Loucy (cell line): ENCODE measurements around the gene MT4.

Experiments used
- H2AFZ ChIP-seq: fragments of 200-600 bp; sonication (generic); 2 replicates; pipeline ENCODE4 v1.6.0; 2016; ENCODE audit warnings: antibody characterized with exemption, mild to moderate bottlenecking, low read length, moderate library complexity
- H3F3A ChIP-seq: fragments of 200-600 bp; 2 replicates; pipeline ENCODE4 v1.6.0; 2016; ENCODE audit warnings: antibody characterized with exemption, low read depth, mild to moderate bottlenecking
- H3K27me3 ChIP-seq: fragments of 200-600 bp; sonication (generic); 2 replicates; pipeline ENCODE4 v1.6.1; 2014; ENCODE audit warnings: low read length, mild to moderate bottlenecking; ENCODE audit not compliant: insufficient read depth, poor library complexity, severe bottlenecking
- H3K36me3 ChIP-seq: fragments of 200-600 bp; sonication (generic); 2 replicates; pipeline ENCODE4 v1.6.1; 2016; ENCODE audit warnings: low read length; ENCODE audit not compliant: insufficient read depth
- H3K4me1 ChIP-seq: fragments of 200-600 bp; sonication (generic); 2 replicates; pipeline ENCODE4 v1.5.1; 2014; ENCODE audit warnings: low read length, mild to moderate bottlenecking; ENCODE audit not compliant: insufficient read depth, poor library complexity, severe bottlenecking
- H3K4me2 ChIP-seq: fragments of 200-600 bp; sonication (generic); 2 replicates; pipeline ENCODE4 v1.6.0; 2014; ENCODE audit warnings: antibody characterized with exemption, low read length, low read depth, mild to moderate bottlenecking; ENCODE audit not compliant: poor library complexity, severe bottlenecking
- H3K4me3 ChIP-seq: fragments of 200-600 bp; sonication (generic); 2 replicates; pipeline ENCODE4 v1.5.1; 2014; ENCODE audit warnings: low read length, mild to moderate bottlenecking, mixed read lengths; ENCODE audit not compliant: poor library complexity, severe bottlenecking
- H3K79me2 ChIP-seq: fragments of 200-600 bp; sonication (generic); 2 replicates; pipeline ENCODE4 v1.6.1; 2014; ENCODE audit warnings: low read length; ENCODE audit not compliant: insufficient read depth
- H3K9ac ChIP-seq: fragments of 200-600 bp; sonication (generic); 2 replicates; pipeline ENCODE4 v1.6.0; 2014; ENCODE audit warnings: mild to moderate bottlenecking, low read depth, low read length, moderate library complexity; ENCODE audit not compliant: poor library complexity, severe bottlenecking
- H3K9me2 ChIP-seq: fragments of 200-600 bp; sonication (generic); replicated peaks from 2 replicates; pipeline ENCODE4 v1.6.1; 2016; ENCODE audit warnings: low read depth, low read length, mixed read lengths
- H3K9me3 ChIP-seq: fragments of 200-600 bp; sonication (generic); 2 replicates; pipeline ENCODE4 v1.6.1; 2014; ENCODE audit warnings: mild to moderate bottlenecking, antibody characterized with exemption, low read length, low read depth; ENCODE audit not compliant: insufficient read depth
- H4K20me1 ChIP-seq: fragments of 200-600 bp; sonication (generic); 2 replicates; pipeline ENCODE4 v1.6.0; 2014; ENCODE audit warnings: antibody characterized with exemption, low read length, mild to moderate bottlenecking; ENCODE audit not compliant: insufficient read depth, poor library complexity, severe bottlenecking
- CTCF ChIP-seq: fragments of 200-600 bp; sonication (generic); conservative IDR thresholded peaks from 2 replicates; pipeline ENCODE4 v1.5.1; 2014; ENCODE audit warnings: mild to moderate bottlenecking, antibody characterized with exemption, low read length
- EZH2phosphoT487 ChIP-seq: fragments of 200-600 bp; IDR thresholded peaks from 2 replicates; pipeline ENCODE4 v1.6.1; 2018; ENCODE audit warnings: antibody characterized with exemption, mild to moderate bottlenecking, moderate library complexity, borderline replicate concordance

Gene MT4

DNA sequence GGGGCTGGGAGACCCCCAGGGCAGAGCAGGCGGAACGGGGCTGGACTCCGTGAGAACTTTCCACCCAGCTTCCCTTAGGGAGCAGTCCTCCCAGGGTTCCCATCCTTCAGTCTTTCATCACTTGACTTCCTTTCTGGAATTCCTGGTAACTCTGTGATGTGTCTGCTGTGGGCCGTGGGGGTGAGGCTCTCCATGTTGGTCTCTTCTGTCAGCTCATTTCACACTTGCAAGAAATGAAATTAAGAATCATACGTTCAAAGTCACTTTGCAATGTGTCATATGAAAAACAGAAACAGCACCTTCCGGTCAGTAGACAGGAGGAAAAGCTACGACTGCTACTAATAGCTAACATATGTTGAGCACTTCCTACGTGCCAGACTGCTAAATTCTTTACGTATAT lies 39.6 kb upstream of the MT4 start:
- Histone ChIP-seq H3K9ac (no peak overlapping the region), H3K4me2 (no peak overlapping the region), H3K4me1 (peaks cover 4% of the 10 kb centered on the region), H3K9me3 (no peaks in the 10 kb centered on the region), H3K36me3 (no peaks in the 10 kb centered on the region), H2AFZ (no peak overlapping the region), H3K4me3 (no peak overlapping the region), H3K9me2 (no peaks in the 10 kb centered on the region), H3K27me3 (no peaks in the 10 kb centered on the region), H3K79me2 (no peaks in the 10 kb centered on the region), H3F3A (no peaks in the 10 kb centered on the region), H4K20me1 (no peaks in the 10 kb centered on the region)
- TF ChIP-seq CTCF (no peak), EZH2phosphoT487 (no peak)

DNA sequence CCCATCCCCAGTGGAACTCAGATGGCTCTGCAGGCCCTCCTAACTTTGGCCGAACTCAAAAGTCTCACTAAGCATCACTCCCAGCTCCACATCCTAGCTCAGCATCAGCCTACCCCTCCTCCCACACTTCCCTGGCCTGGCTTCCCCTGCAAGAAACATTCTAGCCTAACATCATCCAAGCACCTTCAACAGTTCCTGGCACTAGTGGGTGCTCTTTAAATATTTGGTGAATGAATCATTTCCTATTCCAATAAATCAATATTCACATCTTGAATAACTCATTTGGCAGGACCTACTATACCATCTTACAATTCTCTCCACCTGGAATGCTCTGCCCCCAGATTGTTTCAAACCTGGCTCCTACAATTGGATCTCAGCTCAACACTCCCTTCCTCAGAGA lies 34.0 kb upstream of the MT4 start:
- no peaks in the 10 kb centered on the region for H3K27me3 ChIP-seq
- H2AFZ ChIP-seq = no peak overlapping the region
- no peak overlapping the region for H3K9ac ChIP-seq
- H4K20me1 ChIP-seq = no peaks in the 10 kb centered on the region
- no peak overlapping the region for H3K4me3 ChIP-seq
- no peaks in the 10 kb centered on the region for H3K9me3 ChIP-seq
- no peaks in the 10 kb centered on the region for H3K9me2 ChIP-seq
- H3K36me3 ChIP-seq = no peaks in the 10 kb centered on the region
- no peak for TF ChIP-seq CTCF
- no peak for TF ChIP-seq EZH2phosphoT487
- no peaks in the 10 kb centered on the region for H3K4me1 ChIP-seq
- H3F3A ChIP-seq = no peaks in the 10 kb centered on the region
- no peaks in the 10 kb centered on the region for H3K79me2 ChIP-seq
- H3K4me2 ChIP-seq = no peak overlapping the region

DNA sequence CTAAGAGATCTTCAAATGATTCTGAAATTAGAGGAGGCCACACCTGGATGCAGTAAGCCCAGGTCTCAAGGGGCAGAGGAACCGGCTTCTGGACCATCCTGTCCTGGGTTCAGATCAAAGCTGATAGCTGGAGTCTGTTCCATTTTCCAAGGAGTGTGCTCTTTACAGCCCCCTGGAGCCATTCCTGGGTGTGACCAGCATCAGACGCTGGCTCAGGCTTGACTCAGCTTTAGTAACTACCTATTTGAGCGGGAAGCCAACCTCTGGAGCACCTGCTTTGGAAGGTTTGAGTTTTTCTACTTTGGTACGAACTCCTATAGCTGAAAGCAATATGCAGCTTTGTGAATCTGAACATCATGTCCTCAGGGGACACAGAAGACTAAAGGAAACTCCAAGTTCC lies 32.2 kb upstream of the MT4 start:
- no peak overlapping the region for H3K4me3 ChIP-seq
- no peaks in the 10 kb centered on the region for H4K20me1 ChIP-seq
- H3K79me2 ChIP-seq = no peaks in the 10 kb centered on the region
- H3K4me1 ChIP-seq = no peaks in the 10 kb centered on the region
- H3K9me3 ChIP-seq = no peaks in the 10 kb centered on the region
- no peak overlapping the region for H3K9ac ChIP-seq
- no peaks in the 10 kb centered on the region for H3K27me3 ChIP-seq
- H2AFZ ChIP-seq = no peak overlapping the region
- H3F3A ChIP-seq = no peaks in the 10 kb centered on the region
- TF ChIP-seq EZH2phosphoT487 (no peak), CTCF (peak; percentile 21; the same call in 1 of the 2 replicates)
- H3K36me3 ChIP-seq = no peaks in the 10 kb centered on the region
- no peaks in the 10 kb centered on the region for H3K9me2 ChIP-seq
- no peak overlapping the region for H3K4me2 ChIP-seq
